IMR-90 (cell line): Measurements from ENCODE around the gene RPL10. TPM values are rescaled to one million over a fixed set of nuclear protein-coding genes. Genes with fewer than 3 reads are reported as not detected.

Source experiments
- ATAC-seq: fragments of 200-7000 bp; cut with Tn5 transposase; 2 replicates; pipeline ENCODE4 v1.9.1; 2020; ENCODE audit warnings: low read depth, mild to moderate bottlenecking, moderate library complexity
- BruUV-seq: library from RNA; stranded (reverse); fragments of 400-500 nt; replicated peaks from 2 replicates; lab custom pipeline; 2021; lab: Mats Ljungman, UMichigan
- CTCF ChIA-PET: fragments of 300-600 bp; formaldehyde crosslinking; extraction: SDS; loops from one replicate; lab custom pipeline; 2021; ENCODE audit warnings: antibody characterized with exemption; lab: Yijun Ruan, JAX
- POLR2A ChIA-PET: fragments of 300-600 bp; sonication (Branson Sonifier 250); formaldehyde crosslinking; loops from one replicate; lab custom pipeline; 2022; ENCODE audit warnings: antibody characterized with exemption; ENCODE audit not compliant: unreplicated experiment; lab: Charles Lee
- DNase-seq: peaks from one replicate; pipeline ENCODE4 v3.0.0; 2013
- H2AFZ ChIP-seq: replicated peaks from 2 replicates; pipeline ENCODE3; 2013; ENCODE audit warnings: low read length, mild to moderate bottlenecking; ENCODE audit not compliant: poor library complexity
- H2AK5ac ChIP-seq: 2 replicates; pipeline ENCODE4 v1.6.1; 2013; ENCODE audit warnings: low read depth, low read length, inconsistent platforms
- H2AK9ac ChIP-seq: replicated peaks from 2 replicates; pipeline ENCODE3; 2013; ENCODE audit warnings: mild to moderate bottlenecking, low read depth, low read length, moderate library complexity; ENCODE audit not compliant: poor library complexity
- H2BK120ac ChIP-seq: 2 replicates; pipeline ENCODE4 v1.6.1; 2013; ENCODE audit warnings: low read depth, low read length, inconsistent platforms
- H2BK15ac ChIP-seq: 3 replicates; pipeline ENCODE4 v1.6.1; 2013; ENCODE audit warnings: low read depth, low read length, inconsistent platforms
- H2BK20ac ChIP-seq: 2 replicates; pipeline ENCODE4 v1.6.1; 2013; ENCODE audit warnings: low read depth, mild to moderate bottlenecking, inconsistent platforms, low read length, moderate library complexity
- H2BK5ac ChIP-seq: 2 replicates; pipeline ENCODE4 v1.6.1; 2013; ENCODE audit warnings: mild to moderate bottlenecking, low read depth, low read length, inconsistent platforms; ENCODE audit not compliant: poor library complexity, severe bottlenecking
- H3K14ac ChIP-seq: replicated peaks from 2 replicates; pipeline ENCODE4 v1.6.1; 2013; ENCODE audit warnings: low read depth, low read length, inconsistent platforms
- H3K18ac ChIP-seq: 2 replicates; pipeline ENCODE4 v1.6.1; 2013; ENCODE audit warnings: low read depth, low read length, control low read depth
- H3K23ac ChIP-seq: 2 replicates; pipeline ENCODE4 v1.6.1; 2013; ENCODE audit warnings: low read depth, low read length, inconsistent platforms
- H3K27ac ChIP-seq: 2 replicates; pipeline ENCODE4 v1.5.1; 2013; ENCODE audit warnings: mild to moderate bottlenecking, control low read depth, low read length; ENCODE audit not compliant: insufficient read depth
- H3K27me3 ChIP-seq: 2 replicates; pipeline ENCODE4 v1.6.1; 2013; ENCODE audit warnings: low read length; ENCODE audit not compliant: control insufficient read depth, insufficient read depth
- H3K36me3 ChIP-seq: 2 replicates; pipeline ENCODE4 v1.6.1; 2013; ENCODE audit warnings: low read length, mixed read lengths; ENCODE audit not compliant: control insufficient read depth, insufficient read depth
- H3K4ac ChIP-seq: 2 replicates; pipeline ENCODE4 v1.6.1; 2013; ENCODE audit warnings: low read depth, low read length, inconsistent platforms
- H3K4me1 ChIP-seq: 2 replicates; pipeline ENCODE4 v1.6.1; 2013; ENCODE audit warnings: low read length, mixed read lengths; ENCODE audit not compliant: control insufficient read depth, insufficient read depth
- H3K4me2 ChIP-seq: 2 replicates; pipeline ENCODE4 v1.6.1; 2013; ENCODE audit warnings: low read depth, mild to moderate bottlenecking, control low read depth, low read length, moderate library complexity
- H3K4me3 ChIP-seq: 2 replicates; pipeline ENCODE4 v1.5.1; 2013; ENCODE audit warnings: low read depth, mild to moderate bottlenecking, control low read depth, low read length, moderate library complexity; ENCODE audit not compliant: insufficient read depth
- H3K56ac ChIP-seq: 2 replicates; pipeline ENCODE4 v1.6.1; 2013; ENCODE audit warnings: low read length, inconsistent platforms; ENCODE audit not compliant: insufficient read depth; ENCODE audit errors: extremely low read depth
- H3K79me1 ChIP-seq, 2 experiments: 2 replicates each; pipeline ENCODE4 v1.6.1; 2013; ENCODE audit warnings: low read length in 2 of 2, inconsistent platforms in 1 of 2, low read depth in 1 of 2
- H3K9ac ChIP-seq: 2 replicates; pipeline ENCODE4 v1.6.1; 2013; ENCODE audit warnings: low read depth, low read length, control low read depth
- H3K9me1 ChIP-seq: 2 replicates; pipeline ENCODE4 v1.6.1; 2013; ENCODE audit warnings: low read length, inconsistent platforms; ENCODE audit not compliant: insufficient read depth
- H3K9me3 ChIP-seq: 2 replicates; pipeline ENCODE4 v1.6.1; 2013; ENCODE audit warnings: low read length; ENCODE audit not compliant: control insufficient read depth, insufficient read depth
- H4K20me1 ChIP-seq: 2 replicates; pipeline ENCODE4 v1.6.1; 2013; ENCODE audit warnings: low read length, inconsistent platforms; ENCODE audit not compliant: insufficient read depth
- H4K5ac ChIP-seq: 2 replicates; pipeline ENCODE4 v1.6.1; 2013; ENCODE audit warnings: mild to moderate bottlenecking, low read depth, low read length, control low read depth
- H4K8ac ChIP-seq, 2 experiments: 2 replicates each; pipeline ENCODE4 v1.6.1; 2013; ENCODE audit warnings: low read depth in 2 of 2, low read length in 2 of 2, control low read depth in 1 of 2, inconsistent platforms in 1 of 2
- H4K91ac ChIP-seq: 2 replicates; pipeline ENCODE4 v1.6.1; 2013; ENCODE audit warnings: low read depth, low read length, inconsistent platforms; ENCODE audit not compliant: insufficient read depth
- FOS ChIP-seq: fragments of 150-350 bp; IDR thresholded peaks from 2 replicates; pipeline ENCODE4 v1.6.1; 2016; ENCODE audit warnings: low read depth, low read length
- MAFK ChIP-seq: IDR thresholded peaks from 2 replicates; pipeline ENCODE4 v1.6.1; 2012; ENCODE audit warnings: low read depth, low read length, improper control_type of control experiment
- MAZ ChIP-seq: IDR thresholded peaks from 2 replicates; pipeline ENCODE4 v1.6.1; 2012; ENCODE audit warnings: low read depth, mild to moderate bottlenecking, low read length, improper control_type of control experiment, moderate library complexity, borderline replicate concordance
- POLR2A ChIP-seq: IDR thresholded peaks from 2 replicates; pipeline ENCODE4 v1.6.1; 2012; ENCODE audit warnings: mild to moderate bottlenecking, low read depth, low read length
- RAD21 ChIP-seq: IDR thresholded peaks from 2 replicates; pipeline ENCODE4 v1.6.1; 2012; ENCODE audit warnings: low read length, improper control_type of control experiment
- RCOR1 ChIP-seq: IDR thresholded peaks from 2 replicates; pipeline ENCODE4 v1.6.1; 2012; ENCODE audit warnings: mild to moderate bottlenecking, low read length, improper control_type of control experiment; ENCODE audit not compliant: insufficient replicate concordance
- RFX5 ChIP-seq: IDR thresholded peaks from 2 replicates; pipeline ENCODE4 v1.8.0; 2012; ENCODE audit warnings: low read depth, mild to moderate bottlenecking, low read length, moderate library complexity
- SMC3 ChIP-seq: fragments of 150-350 bp; IDR thresholded peaks from 2 replicates; pipeline ENCODE4 v1.6.1; 2016; ENCODE audit warnings: low read depth, mild to moderate bottlenecking, antibody characterized with exemption, low read length, moderate library complexity
- WGBS, 2 experiments: methylation state at CpG; one replicate each; pipeline versions ENCODE4 v1.1.5 to v1.1.7; 2013; ENCODE audit warnings: missing lambda C conversion rate in 2 of 2; ENCODE audit not compliant: insufficient read length in 1 of 2; ENCODE audit errors: extremely low coverage in 2 of 2; 5-methylcytosine and 5-hydroxymethylcytosine counted together
- dilution Hi-C: fragments of 300-500 bp; cut with HindIII; formaldehyde crosslinking; loops from one replicate; pipeline ENCODE4 v1.14.3; 2018; ENCODE audit warnings: low sequenced_read_pairs; ENCODE audit not compliant: unreplicated experiment
- in situ Hi-C: fragments of 300-500 bp; cut with MboI; formaldehyde crosslinking; loops from 3 replicates; pipeline ENCODE4 v1.14.3; 2019; ENCODE audit warnings: low sequenced_read_pairs, inconsistent platforms, mixed read lengths
- intact Hi-C: fragments of 100-400 bp; cut with micrococcal nuclease; formaldehyde crosslinking; loops from 2 replicates; pipeline ENCODE4 v1.10.0; 2022
- polyA plus RNA-seq, 3 experiments: library from polyadenylated mRNA; depleted of rRNA; stranded (reverse); fragments of >200 nt; gene quantifications; 2 replicates each; pipeline ENCODE4 v1.2.3, GENCODE V29; 2012; ENCODE audit warnings: low replicate concordance in 1 of 3
- total RNA-seq: library from RNA; depleted of rRNA; stranded (reverse); fragments of >200 nt; gene quantifications from 2 replicates; pipeline ENCODE4 v1.2.3, GENCODE V29; 2012
- TF ChIP-seq, protein P1 (sequence below): fragments of 150-350 bp; IDR thresholded peaks from 2 replicates; pipeline ENCODE4 v1.6.1; 2017; ENCODE audit warnings: mild to moderate bottlenecking, antibody characterized with exemption, low read length, low read depth

Gene RPL10
- total and polyA plus RNA-seq, 2 of the 4 experiments (the other 2 are of a cell fraction) = 1,582 to 7,467 TPM

DNA sequence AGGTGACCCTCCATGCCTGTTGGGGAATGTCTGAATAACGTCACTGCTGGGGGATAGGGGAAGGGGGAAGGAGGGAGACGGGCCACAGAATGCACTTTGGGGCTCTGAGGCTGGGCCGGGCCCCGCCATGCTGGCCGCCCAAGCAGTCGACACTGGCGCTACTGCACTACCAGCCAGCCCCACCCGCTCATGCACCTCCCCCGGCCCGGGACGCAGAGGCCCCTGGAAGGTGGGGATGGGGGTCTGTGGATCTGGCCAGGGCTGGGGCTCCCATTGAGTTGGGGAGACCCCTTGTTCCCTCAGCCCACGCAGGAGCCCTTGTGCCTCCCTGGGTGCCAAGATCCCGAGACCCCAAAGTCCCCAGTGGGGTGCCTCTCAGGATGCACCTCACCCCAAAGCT lies 41.6 kb upstream of the RPL10 start:
- no peak overlapping the region for H4K5ac ChIP-seq
- H3K9me3 ChIP-seq = no peaks in the 10 kb centered on the region
- H3K14ac ChIP-seq = no peak overlapping the region
- peaks cover 10 to 44% of the 10 kb centered on the region in 2 experiments; a peak in 2 of 4 replicates for H3K79me1 ChIP-seq
- intact Hi-C loops (no loop called here), dilution Hi-C loops (no loop called here), in situ Hi-C loops (no loop called here)
- ATAC-seq (no peak), DNase-seq (no peak)
- no peak overlapping the region for H2BK20ac ChIP-seq
- TF ChIP-seq SMC3 (no peak), MAFK (no peak), RCOR1 (no peak), RFX5 (no peak), MAZ (no peak), POLR2A (no peak), RAD21 (no peak), FOS (no peak)
- TF ChIP-seq, protein P1, sequence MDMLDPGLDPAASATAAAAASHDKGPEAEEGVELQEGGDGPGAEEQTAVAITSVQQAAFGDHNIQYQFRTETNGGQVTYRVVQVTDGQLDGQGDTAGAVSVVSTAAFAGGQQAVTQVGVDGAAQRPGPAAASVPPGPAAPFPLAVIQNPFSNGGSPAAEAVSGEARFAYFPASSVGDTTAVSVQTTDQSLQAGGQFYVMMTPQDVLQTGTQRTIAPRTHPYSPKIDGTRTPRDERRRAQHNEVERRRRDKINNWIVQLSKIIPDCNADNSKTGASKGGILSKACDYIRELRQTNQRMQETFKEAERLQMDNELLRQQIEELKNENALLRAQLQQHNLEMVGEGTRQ = no peak
- H2AFZ ChIP-seq = no peak overlapping the region
- no peak overlapping the region for H3K27ac ChIP-seq
- H2BK120ac ChIP-seq = no peak overlapping the region
- H2BK5ac ChIP-seq = no peak overlapping the region
- H3K18ac ChIP-seq = no peak overlapping the region
- H3K56ac ChIP-seq = no peak overlapping the region
- H3K4me2 ChIP-seq = no peak overlapping the region
- no peak overlapping the region for H3K23ac ChIP-seq
- no TSS peak for BruUV-seq
- H2AK5ac ChIP-seq = no peak overlapping the region
- no peak overlapping the region for H4K91ac ChIP-seq
- no peaks in the 10 kb centered on the region for H3K4me1 ChIP-seq
- no peak overlapping the region for H2BK15ac ChIP-seq
- peaks cover 96% of the 10 kb centered on the region for H3K36me3 ChIP-seq
- peaks cover 99% of the 10 kb centered on the region for H4K20me1 ChIP-seq
- H3K27me3 ChIP-seq = no peaks in the 10 kb centered on the region
- no peak overlapping the region for H3K4me3 ChIP-seq
- H2AK9ac ChIP-seq = no peak overlapping the region
- ChIA-PET CTCF (no interaction called here), POLR2A (no interaction called here)
- H3K9me1 ChIP-seq = no peaks in the 10 kb centered on the region
- no peak overlapping the region for H3K9ac ChIP-seq
- no peak overlapping the region for H3K4ac ChIP-seq
- no peak overlapping the region for H4K8ac ChIP-seq
- 52% methylated on average over 5 of the region's 13 CpGs; no CpG with 5 or more reads in 1 of the 2 experiments for WGBS, 2 experiments
